Endothelial cell of umbilical vein (primary cell): ENCODE results near the gene PDLIM5. TPM values are rescaled to one million over a fixed set of nuclear protein-coding genes. Genes with fewer than 3 reads are reported as not detected.
"Not testable (repeated sequence)": the region's sequence is repeated elsewhere in the genome, so short reads cannot be mapped to it uniquely, and the experiment has no call there.

ENCODE experiments used
- BruUV-seq: library from RNA; stranded (reverse); fragments of 400-500 nt; replicated peaks from 2 replicates; lab custom pipeline; 2021; lab: Mats Ljungman, UMichigan
- CTCF ChIA-PET: fragments of 300-600, 350-600 bp; sonication (Branson Sonifier 250); formaldehyde crosslinking; loops from one replicate; lab custom pipeline; 2021; ENCODE audit warnings: antibody characterized with exemption, inconsistent platforms; lab: Charles Lee
- POLR2A ChIA-PET: fragments of 300-600, 350-600 bp; sonication (Branson Sonifier 250); formaldehyde crosslinking; loops from one replicate; lab custom pipeline; 2021; ENCODE audit warnings: antibody characterized with exemption, inconsistent platforms; lab: Charles Lee
- DNase-seq: peaks from one replicate; pipeline ENCODE4 v3.0.0-alpha.2; 2011; ENCODE audit warnings: low read depth, low spot score
- FAIRE-seq: peaks from 2 replicates; lab custom pipeline; 2011; peaks lifted over from hg19 to GRCh38; lab: Jason Lieb, UNC
- H2AFZ ChIP-seq: 2 replicates; pipeline ENCODE4 v1.6.0; 2012; ENCODE audit warnings: low read depth, low read length, control low read depth, inconsistent platforms
- H3K27ac ChIP-seq: 2 replicates; pipeline ENCODE4 v1.5.1; 2011; ENCODE audit warnings: low read depth, mild to moderate bottlenecking, control low read depth, low read length, moderate library complexity; ENCODE audit not compliant: insufficient read depth
- H3K27me3 ChIP-seq, 2 experiments: 2 replicates each; pipeline versions ENCODE4 v1.6.0 to v1.6.1; 2011; ENCODE audit warnings: low read length in 2 of 2, mixed read lengths in 1 of 2; ENCODE audit not compliant: control insufficient read depth in 2 of 2, insufficient read depth in 2 of 2
- H3K36me3 ChIP-seq, 2 experiments: 2 replicates in 1 of 2; 3 replicates in 1 of 2; pipeline ENCODE4 v1.5.1; 2011; ENCODE audit warnings: low read length in 2 of 2, mild to moderate bottlenecking in 1 of 2, moderate library complexity in 1 of 2; ENCODE audit not compliant: control insufficient read depth in 2 of 2, insufficient read depth in 2 of 2; ENCODE audit errors: extremely low read depth in 1 of 2
- H3K4me1 ChIP-seq: 3 replicates; pipeline ENCODE4 v1.5.1; 2011; ENCODE audit warnings: mild to moderate bottlenecking, low read length; ENCODE audit not compliant: control insufficient read depth, insufficient read depth; ENCODE audit errors: extremely low read depth
- H3K4me2 ChIP-seq: 2 replicates; pipeline ENCODE4 v1.6.1; 2011; ENCODE audit warnings: low read length, control low read depth, mixed read lengths; ENCODE audit not compliant: insufficient read depth
- H3K4me3 ChIP-seq, 3 experiments: fragments of 200-600 bp in 1 of 3; sonication (generic), shearing (Covaris generic) in 1 of 3; replicated peaks in 1 of 3; 2 replicates each; pipeline ENCODE4 v1.5.1; 2011 to 2016; ENCODE audit warnings: control low read depth in 3 of 3, low read length in 3 of 3, mild to moderate bottlenecking in 2 of 3, inconsistent platforms in 1 of 3, low read depth in 1 of 3, moderate library complexity in 1 of 3; ENCODE audit not compliant: insufficient read depth in 1 of 3
- H3K79me2 ChIP-seq: 2 replicates; pipeline ENCODE4 v1.6.0; 2012; ENCODE audit warnings: low read length, inconsistent platforms; ENCODE audit not compliant: control insufficient read depth, insufficient read depth
- H3K9ac ChIP-seq: replicated peaks from 2 replicates; pipeline ENCODE3; 2011; ENCODE audit warnings: low read length, control low read depth; ENCODE audit not compliant: insufficient read depth; ENCODE audit errors: extremely low read depth
- H3K9me1 ChIP-seq: replicated peaks from 3 replicates; pipeline ENCODE4 v1.6.0; 2011; ENCODE audit warnings: mild to moderate bottlenecking, low read length; ENCODE audit not compliant: control insufficient read depth, insufficient read depth; ENCODE audit errors: extremely low read depth
- H3K9me3 ChIP-seq: replicated peaks from 2 replicates; pipeline ENCODE4 v1.5.1; 2012; ENCODE audit warnings: low read length, inconsistent platforms; ENCODE audit not compliant: control insufficient read depth, insufficient read depth
- H4K20me1 ChIP-seq: replicated peaks from 2 replicates; pipeline ENCODE3; 2011; ENCODE audit warnings: mild to moderate bottlenecking, low read length; ENCODE audit not compliant: control insufficient read depth, insufficient read depth; ENCODE audit errors: extremely low read depth
- EZH2 ChIP-seq: IDR thresholded peaks from 2 replicates; pipeline ENCODE4 v1.6.1; 2012; ENCODE audit warnings: borderline replicate concordance, low read depth, mild to moderate bottlenecking, moderate library complexity, low read length, inconsistent platforms; ENCODE audit not compliant: severe bottlenecking
- FOS ChIP-seq: IDR thresholded peaks from 2 replicates; pipeline ENCODE4 v1.6.1; 2011; ENCODE audit warnings: mild to moderate bottlenecking, low read length, moderate library complexity, borderline replicate concordance; ENCODE audit not compliant: insufficient read depth
- GATA2 ChIP-seq: IDR thresholded peaks from 2 replicates; pipeline ENCODE4 v1.7.0; 2011; ENCODE audit warnings: low read depth, mild to moderate bottlenecking, moderate library complexity, mixed read lengths, low read length; ENCODE audit not compliant: insufficient read length, insufficient read depth
- JUN ChIP-seq: IDR thresholded peaks from 2 replicates; pipeline ENCODE4 v1.6.1; 2011; ENCODE audit warnings: borderline replicate concordance, low read depth; ENCODE audit not compliant: insufficient read length, insufficient read depth
- MYC ChIP-seq: IDR thresholded peaks from one replicate; pipeline ENCODE4 v1.6.1; 2011; ENCODE audit warnings: mild to moderate bottlenecking, low read depth, low read length
- POLR2A ChIP-seq: IDR thresholded peaks from 2 replicates; pipeline ENCODE4 v1.6.1; 2012; ENCODE audit warnings: low read depth, mild to moderate bottlenecking, control low read depth, low read length
- POLR2AphosphoS5 ChIP-seq: IDR thresholded peaks from 2 replicates; pipeline ENCODE4 v1.6.1; 2012; ENCODE audit warnings: low read depth, mild to moderate bottlenecking, control low read depth, low read length, moderate library complexity; ENCODE audit not compliant: insufficient read depth
- dilution Hi-C: fragments of 300-500 bp; cut with MboI; formaldehyde crosslinking; loops from one replicate; pipeline ENCODE4 v1.15.0; 2019; ENCODE audit warnings: low sequenced_read_pairs; ENCODE audit not compliant: extremely low pct_ligation_motif_present
- intact Hi-C: fragments of 100-400 bp; cut with micrococcal nuclease; formaldehyde crosslinking; loops from one replicate; pipeline ENCODE4 v1.10.0; 2022
- polyA plus RNA-seq, 4 experiments: library from polyadenylated mRNA; depleted of rRNA in 3 of 4; stranded (reverse) in 3 of 4; unstranded in 1 of 4; fragments of >200 nt; gene quantifications; 2 replicates each; pipeline versions ENCODE4 v1.2.1 to v1.2.3, GENCODE V29; 2011 to 2012; ENCODE audit warnings: missing spikeins in 1 of 4
- total RNA-seq: library from RNA; stranded (reverse); gene quantifications from 2 replicates; pipeline ENCODE4 v1.2.3, GENCODE V29; 2021
- TF ChIP-seq, protein P1 (sequence below), 2 donors: IDR thresholded peaks; 1 replicate in 1 of 2; 2 replicates in 1 of 2; pipeline ENCODE4 v1.5.1; 2011; ENCODE audit warnings: low read length in 2 of 2, mild to moderate bottlenecking in 2 of 2, moderate library complexity in 2 of 2, control low read depth in 1 of 2, inconsistent platforms in 1 of 2, low read depth in 1 of 2; ENCODE audit not compliant: insufficient read depth in 1 of 2; ENCODE audit errors: extremely low read depth in 1 of 2
- TF ChIP-seq, protein P2 (sequence below): IDR thresholded peaks from 2 replicates; pipeline ENCODE4 v1.6.1; 2011; ENCODE audit not compliant: insufficient read depth, insufficient read length

The PDLIM5 gene
- total and polyA plus RNA-seq, 2 donors (not counting 3 experiments of a cell fraction or from before 2014, with no cell fraction given), result 243 to 310 TPM

DNA sequence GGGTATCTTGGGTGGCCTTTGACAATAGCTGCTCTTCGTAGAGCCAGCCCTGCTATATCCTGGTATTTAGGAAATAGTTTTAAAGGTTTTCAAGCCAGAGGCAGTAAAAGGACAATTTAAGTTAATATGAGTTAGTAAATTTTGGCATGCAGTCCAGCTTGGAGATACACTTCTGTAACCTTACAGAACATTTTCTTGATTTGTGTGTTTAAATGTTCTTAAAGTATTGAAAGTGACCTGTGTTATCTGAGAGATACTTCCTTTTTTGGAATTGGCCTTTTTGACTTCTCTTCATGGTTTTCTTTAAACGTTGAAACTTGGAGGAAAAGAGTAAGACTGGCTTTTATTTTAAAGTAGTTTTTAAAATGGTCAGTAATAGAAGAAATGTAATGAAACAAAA, 25.5 kb downstream of the PDLIM5 start:
- H4K20me1 ChIP-seq, result peaks cover 9% of the 10 kb centered on the region
- BruUV-seq, result no TSS peak
- no peak for FAIRE-seq
- no peaks in the 10 kb centered on the region for H3K9me3 ChIP-seq
- dilution Hi-C loops (no loop called here), intact Hi-C loops (no loop called here)
- POLR2A ChIA-PET, result no interaction called here
- H3K9me1 ChIP-seq, result no peaks in the 10 kb centered on the region
- H3K79me2 ChIP-seq, result peaks cover 98% of the 10 kb centered on the region
- H3K4me2 ChIP-seq, result no peak overlapping the region
- H3K36me3 ChIP-seq, result no peaks in the 10 kb centered on the region
- DNase-seq, result no peak
- no peak for TF ChIP-seq EZH2
- no peak for TF ChIP-seq FOS
- no peak for TF ChIP-seq POLR2AphosphoS5
- TF ChIP-seq, protein P1, sequence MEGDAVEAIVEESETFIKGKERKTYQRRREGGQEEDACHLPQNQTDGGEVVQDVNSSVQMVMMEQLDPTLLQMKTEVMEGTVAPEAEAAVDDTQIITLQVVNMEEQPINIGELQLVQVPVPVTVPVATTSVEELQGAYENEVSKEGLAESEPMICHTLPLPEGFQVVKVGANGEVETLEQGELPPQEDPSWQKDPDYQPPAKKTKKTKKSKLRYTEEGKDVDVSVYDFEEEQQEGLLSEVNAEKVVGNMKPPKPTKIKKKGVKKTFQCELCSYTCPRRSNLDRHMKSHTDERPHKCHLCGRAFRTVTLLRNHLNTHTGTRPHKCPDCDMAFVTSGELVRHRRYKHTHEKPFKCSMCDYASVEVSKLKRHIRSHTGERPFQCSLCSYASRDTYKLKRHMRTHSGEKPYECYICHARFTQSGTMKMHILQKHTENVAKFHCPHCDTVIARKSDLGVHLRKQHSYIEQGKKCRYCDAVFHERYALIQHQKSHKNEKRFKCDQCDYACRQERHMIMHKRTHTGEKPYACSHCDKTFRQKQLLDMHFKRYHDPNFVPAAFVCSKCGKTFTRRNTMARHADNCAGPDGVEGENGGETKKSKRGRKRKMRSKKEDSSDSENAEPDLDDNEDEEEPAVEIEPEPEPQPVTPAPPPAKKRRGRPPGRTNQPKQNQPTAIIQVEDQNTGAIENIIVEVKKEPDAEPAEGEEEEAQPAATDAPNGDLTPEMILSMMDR (IDR thresholded peaks at IDR 0.05; ENCODE audit: extremely low read depth in 1 of 2, insufficient read depth in 1 of 2, low read depth in 1 of 2, low read length in 2 of 2), result no peak
- TF ChIP-seq GATA2, result no peak
- no peak for TF ChIP-seq MYC
- TF ChIP-seq, protein P2, sequence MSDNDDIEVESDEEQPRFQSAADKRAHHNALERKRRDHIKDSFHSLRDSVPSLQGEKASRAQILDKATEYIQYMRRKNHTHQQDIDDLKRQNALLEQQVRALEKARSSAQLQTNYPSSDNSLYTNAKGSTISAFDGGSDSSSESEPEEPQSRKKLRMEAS, result no peak
- no peak for TF ChIP-seq JUN
- no peak for TF ChIP-seq POLR2A
- H3K27ac ChIP-seq, result no peak overlapping the region
- H3K9ac ChIP-seq, result no peak overlapping the region
- CTCF ChIA-PET, result interaction anchor here (1.0 to 1.2 kb wide), 2 partner anchors 9 to 70 kb away, joined by 5 read pairs; no protein-coding TSS in a partner anchor
- no peaks in the 10 kb centered on the region for H3K27me3 ChIP-seq
- H2AFZ ChIP-seq, result no peak overlapping the region
- peaks cover 17% of the 10 kb centered on the region for H3K4me1 ChIP-seq
- H3K4me3 ChIP-seq, result no peak overlapping the region

DNA sequence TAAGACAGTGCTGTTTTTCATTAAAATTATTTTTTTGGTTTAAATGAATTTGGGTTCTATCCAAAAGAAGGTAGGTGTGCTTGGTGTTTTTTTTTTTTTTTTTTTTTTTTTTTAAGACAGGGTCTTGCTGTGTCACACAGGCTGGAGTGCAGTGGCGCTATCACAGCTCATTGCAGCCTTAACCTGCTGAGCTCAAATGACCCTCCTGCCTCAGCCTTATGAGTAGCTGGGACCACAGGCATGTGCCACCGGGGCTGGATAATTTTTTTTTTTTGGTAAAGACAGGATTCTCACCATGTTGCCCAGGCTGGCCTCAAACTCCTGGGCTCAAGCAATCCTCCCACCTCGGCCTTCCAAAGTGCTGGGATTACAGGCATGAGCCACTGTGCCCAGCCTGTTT, 27.1 kb downstream of the PDLIM5 start:
- POLR2A ChIA-PET, FAIRE-seq, dilution Hi-C loops: not testable (repeated sequence)

More for the DNA sequence above, 27.1 kb downstream of the PDLIM5 start:
- H3K4me3 ChIP-seq, H4K20me1 ChIP-seq, DNase-seq, H3K27ac ChIP-seq, BruUV-seq, H3K9me3 ChIP-seq, H3K9ac ChIP-seq, intact Hi-C loops, H2AFZ ChIP-seq, H3K27me3 ChIP-seq, H3K4me1 ChIP-seq, H3K9me1 ChIP-seq, H3K4me2 ChIP-seq, H3K36me3 ChIP-seq: not testable (repeated sequence)
- CTCF ChIA-PET, result interaction anchor here (1.5 kb wide), 1 partner anchor 72 kb away, joined by 8 read pairs; no protein-coding TSS in a partner anchor
- peaks cover 95% of the 10 kb centered on the region for H3K79me2 ChIP-seq
